CD4-positive, alpha-beta T cell (primary cell): Measurements from ENCODE around the gene ITGB2. TPM values are rescaled to one million over a fixed set of nuclear protein-coding genes. Genes with fewer than 3 reads are reported as not detected.

ENCODE experiments used
- ATAC-seq: fragments of 200-7000 bp; cut with Tn5 transposase; one replicate; pipeline ENCODE4 v1.10.0; 2022; ENCODE audit warnings: mild to moderate bottlenecking; ENCODE audit not compliant: poor library complexity
- CTCF ChIA-PET: fragments of 350-600 bp; sonication (Branson Sonifier 250); formaldehyde crosslinking; loops from one replicate; lab custom pipeline; 2021; ENCODE audit warnings: antibody characterized with exemption, inconsistent platforms; lab: Charles Lee
- POLR2A ChIA-PET: fragments of 350-600 bp; sonication (Branson Sonifier 250); formaldehyde crosslinking; loops from one replicate; lab custom pipeline; 2021; ENCODE audit warnings: antibody characterized with exemption, inconsistent platforms; lab: Charles Lee
- DNase-seq, 14 experiments: peaks; one replicate each; pipeline ENCODE4 v3.0.0-alpha.2; 2013 to 2020; ENCODE audit warnings: mixed read lengths in 2 of 14
- H3K27ac ChIP-seq, 2 donors: one replicate each; pipeline versions ENCODE4 v1.5.1 to v1.7.0; 2013; ENCODE audit warnings: low read length in 2 of 2, low read depth in 1 of 2, mild to moderate bottlenecking in 1 of 2
- H3K27me3 ChIP-seq, 2 experiments: 1 replicate in 1 of 2; 2 replicates in 1 of 2; pipeline versions ENCODE4 v1.6.1 to v1.7.0; 2013; ENCODE audit warnings: low read length in 2 of 2, control low read depth in 1 of 2, mild to moderate bottlenecking in 1 of 2, moderate library complexity in 1 of 2; ENCODE audit not compliant: insufficient read depth in 2 of 2, control insufficient read depth in 1 of 2
- H3K36me3 ChIP-seq: one replicate; pipeline ENCODE4 v1.6.1; 2013; ENCODE audit warnings: low read length, control low read depth; ENCODE audit not compliant: insufficient read depth
- H3K4me1 ChIP-seq: one replicate; pipeline ENCODE4 v1.6.1; 2013; ENCODE audit warnings: low read length, control low read depth; ENCODE audit not compliant: insufficient read depth
- H3K4me3 ChIP-seq: one replicate; pipeline ENCODE4 v1.5.1; 2013; ENCODE audit warnings: mild to moderate bottlenecking, low read length, moderate library complexity
- H3K9me3 ChIP-seq, 2 experiments: 1 replicate in 1 of 2; 2 replicates in 1 of 2; pipeline versions ENCODE4 v1.6.1 to v1.7.0; 2013; ENCODE audit warnings: low read length in 2 of 2, mild to moderate bottlenecking in 2 of 2, control low read depth in 1 of 2, moderate library complexity in 1 of 2; ENCODE audit not compliant: control insufficient read depth in 1 of 2, insufficient read depth in 1 of 2
- H3K27ac Mint-ChIP-seq: one replicate; pipeline ENCODE4 v1.8.0; 2020; ENCODE audit warnings: mixed read lengths
- H3K27me3 Mint-ChIP-seq: one replicate; pipeline ENCODE4 v1.8.0; 2021; ENCODE audit warnings: mixed read lengths
- H3K36me3 Mint-ChIP-seq: one replicate; pipeline ENCODE4 v1.8.0; 2021; ENCODE audit warnings: low read depth, mixed read lengths
- H3K4me1 Mint-ChIP-seq: one replicate; pipeline ENCODE4 v1.8.0; 2021; ENCODE audit warnings: low read depth, mixed read lengths
- H3K4me3 Mint-ChIP-seq: one replicate; pipeline ENCODE4 v1.8.0; 2020; ENCODE audit warnings: mild to moderate bottlenecking, mixed read lengths
- H3K9me3 Mint-ChIP-seq: one replicate; pipeline ENCODE4 v1.8.0; 2020; ENCODE audit warnings: mixed read lengths
- intact Hi-C, 2 experiments: fragments of 100-400 bp; cut with DNase I in 1 of 2; cut with micrococcal nuclease in 1 of 2; formaldehyde crosslinking; loops; one replicate each; pipeline versions ENCODE4 v1.15.1 to v1.9.0; 2023 to 2025; cut with DNase I, micrococcal nuclease
- total RNA-seq, 174 experiments: library from RNA in 2 of 174; stranded (reverse) in 2 of 174; gene quantifications; one replicate each; pipeline ENCODE4 v1.2.3 and lab custom pipeline; 2021 to 2026
- TF ChIP-seq, protein P1 (sequence below): fragments of 200-600 bp; IDR thresholded peaks from one replicate; pipeline ENCODE4 v1.8.0; 2022; ENCODE audit warnings: antibody characterized with exemption, mild to moderate bottlenecking

Gene ITGB2
- total RNA-seq, 2 experiments from 2014 or later = 283 to 284 TPM

GRCh38 chr21:44869781-44870747, 50.6 kb downstream of the ITGB2 start:
- H3K9me3 Mint-ChIP-seq = no peaks in the 10 kb centered on the region
- peaks cover 16% of the 10 kb centered on the region for H3K36me3 ChIP-seq
- H3K4me1 ChIP-seq = peaks cover 87% of the 10 kb centered on the region
- intact Hi-C loops = loop anchor here (2.0 to 10.0 kb wide), 6 partner anchors 15 to 535 kb away; partner anchors contain the start of genes ADARB1 (in 1 of the 2), CFAP410 (in 1 of the 2) and POFUT2 (in 1 of the 2)
- H3K36me3 Mint-ChIP-seq = peaks cover 52% of the 10 kb centered on the region
- no peaks in the 10 kb centered on the region for H3K27me3 Mint-ChIP-seq
- H3K4me3 Mint-ChIP-seq = peak overlapping the region; percentile 89
- H3K4me1 Mint-ChIP-seq = peaks cover 86% of the 10 kb centered on the region
- ATAC-seq (peak; percentile 7), DNase-seq (peak in 3 of 14 experiments; percentile 41 to 66 (median 59))
- H3K9me3 ChIP-seq = no peaks in the 10 kb centered on the region
- no peaks in the 10 kb centered on the region for H3K27me3 ChIP-seq
- ChIA-PET POLR2A (no interaction called here), CTCF (no interaction called here)
- H3K27ac ChIP-seq = peak overlapping the region in 1 of 2 donors; percentile 57
- no peak overlapping the region for H3K4me3 ChIP-seq
- TF ChIP-seq, protein P1, sequence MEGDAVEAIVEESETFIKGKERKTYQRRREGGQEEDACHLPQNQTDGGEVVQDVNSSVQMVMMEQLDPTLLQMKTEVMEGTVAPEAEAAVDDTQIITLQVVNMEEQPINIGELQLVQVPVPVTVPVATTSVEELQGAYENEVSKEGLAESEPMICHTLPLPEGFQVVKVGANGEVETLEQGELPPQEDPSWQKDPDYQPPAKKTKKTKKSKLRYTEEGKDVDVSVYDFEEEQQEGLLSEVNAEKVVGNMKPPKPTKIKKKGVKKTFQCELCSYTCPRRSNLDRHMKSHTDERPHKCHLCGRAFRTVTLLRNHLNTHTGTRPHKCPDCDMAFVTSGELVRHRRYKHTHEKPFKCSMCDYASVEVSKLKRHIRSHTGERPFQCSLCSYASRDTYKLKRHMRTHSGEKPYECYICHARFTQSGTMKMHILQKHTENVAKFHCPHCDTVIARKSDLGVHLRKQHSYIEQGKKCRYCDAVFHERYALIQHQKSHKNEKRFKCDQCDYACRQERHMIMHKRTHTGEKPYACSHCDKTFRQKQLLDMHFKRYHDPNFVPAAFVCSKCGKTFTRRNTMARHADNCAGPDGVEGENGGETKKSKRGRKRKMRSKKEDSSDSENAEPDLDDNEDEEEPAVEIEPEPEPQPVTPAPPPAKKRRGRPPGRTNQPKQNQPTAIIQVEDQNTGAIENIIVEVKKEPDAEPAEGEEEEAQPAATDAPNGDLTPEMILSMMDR = no peak
- H3K27ac Mint-ChIP-seq = peak overlapping the region; percentile 80

- Mint-ChIP-seq H3K27me3 (no peaks in the 10 kb centered on the region), H3K27ac (peak overlapping the region; percentile 92), H3K36me3 (peaks cover 60% of the 10 kb centered on the region), H3K9me3 (no peaks in the 10 kb centered on the region), H3K4me1 (peaks cover 86% of the 10 kb centered on the region), H3K4me3 (peak overlapping the region; percentile 86)
- peak overlapping the region; percentile 0 for H3K4me3 ChIP-seq
- peaks cover 30% of the 10 kb centered on the region for H3K36me3 ChIP-seq
- TF ChIP-seq, protein P1 = no peak
- ATAC-seq (no peak), DNase-seq (no peak)
- no peaks in the 10 kb centered on the region for H3K27me3 ChIP-seq
- H3K9me3 ChIP-seq = no peaks in the 10 kb centered on the region
- ChIA-PET POLR2A (interaction anchor here (0.9 to 2.0 kb wide), 2 partner anchors 21 to 58 kb away, joined by 3 to 7 read pairs; no protein-coding TSS in a partner anchor), CTCF (no interaction called here)
- intact Hi-C loops = loop anchor here in 1 of 2 experiments (2.0 kb wide), 1 partner anchor 14 kb away; no protein-coding TSS in a partner anchor
- H3K27ac ChIP-seq = peak overlapping the region; percentile 24 to 59
- H3K4me1 ChIP-seq = peaks cover 83% of the 10 kb centered on the region
Observed at GRCh38 chr21:44868707-44869106, 52.0 kb downstream of the ITGB2 start.

DNA sequence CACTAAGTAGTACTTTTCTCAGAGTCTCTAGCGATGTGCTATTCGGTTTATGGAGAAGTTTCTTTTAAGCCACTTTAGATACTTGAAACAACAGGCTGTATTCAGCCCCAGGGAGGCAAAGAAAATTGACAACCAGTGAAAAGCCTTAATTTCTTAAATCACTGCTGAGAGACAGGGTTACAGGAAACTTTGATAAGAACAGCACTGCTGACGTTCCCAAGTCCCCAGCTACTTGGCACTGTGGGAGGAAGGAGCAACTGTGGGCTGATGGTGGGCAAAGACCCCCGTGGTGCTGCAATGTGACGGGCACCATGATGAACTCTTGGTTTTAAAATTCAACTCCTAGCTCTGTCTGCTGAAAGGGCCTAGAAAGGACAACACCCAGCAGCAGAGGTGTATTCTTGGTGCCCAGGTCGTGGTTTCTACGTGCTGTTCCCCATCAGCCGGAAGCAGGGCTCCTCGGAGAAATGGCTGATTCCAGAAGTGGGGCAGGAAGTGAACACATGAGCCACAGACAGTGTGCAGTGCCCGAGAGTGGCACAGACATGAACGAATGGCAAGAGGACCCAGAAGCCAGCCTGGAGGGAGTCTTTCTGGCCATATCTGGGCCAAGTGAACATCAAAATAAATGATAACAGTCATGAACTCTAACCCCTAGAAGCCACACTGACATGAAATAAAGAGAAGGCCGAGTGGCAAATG, 52.5 kb downstream of the ITGB2 start:
- TF ChIP-seq, protein P1 = no peak
- Histone ChIP-seq H3K36me3 (peaks cover 35% of the 10 kb centered on the region), H3K4me3 (peak overlapping the region; percentile 0), H3K27me3 (no peaks in the 10 kb centered on the region), H3K4me1 (peaks cover 86% of the 10 kb centered on the region), H3K9me3 (no peaks in the 10 kb centered on the region), H3K27ac (peak overlapping the region; percentile 24 to 59)
- intact Hi-C loops = loop anchor here in 1 of 2 experiments (2.0 kb wide), 1 partner anchor 13 kb away; no protein-coding TSS in a partner anchor
- H3K4me1 Mint-ChIP-seq = peaks cover 89% of the 10 kb centered on the region
- H3K36me3 Mint-ChIP-seq = peaks cover 63% of the 10 kb centered on the region
- ChIA-PET CTCF (no interaction called here), POLR2A (interaction anchor here (0.7 to 2.0 kb wide), 3 partner anchors 17 to 59 kb away, joined by 3 to 7 read pairs (median 4); no protein-coding TSS in a partner anchor)
- peak in 13 of 14 experiments; percentile 35 to 83 (median 54) for DNase-seq
- H3K27ac Mint-ChIP-seq = peak overlapping the region; percentile 92
- H3K27me3 Mint-ChIP-seq = no peaks in the 10 kb centered on the region
- no peaks in the 10 kb centered on the region for H3K9me3 Mint-ChIP-seq
- peak; percentile 76 for ATAC-seq
- H3K4me3 Mint-ChIP-seq = peak overlapping the region; percentile 86
